SU-DHL-6 (cell line): ENCODE results near the gene MCM5.

Source experiments
- H2AFZ ChIP-seq: fragments of 200-600 bp; sonication (generic); 2 replicates; pipeline ENCODE4 v1.6.1; 2014; ENCODE audit warnings: low read depth, mild to moderate bottlenecking, moderate library complexity, mixed read lengths, antibody characterized with exemption, low read length; ENCODE audit not compliant: severe bottlenecking
- H3F3A ChIP-seq: fragments of 200-600 bp; shearing (Covaris generic); 2 replicates; pipeline ENCODE4 v1.6.0; 2016; ENCODE audit warnings: antibody characterized with exemption, mild to moderate bottlenecking; ENCODE audit not compliant: insufficient read depth
- H3K27ac ChIP-seq: fragments of 200-600 bp; sonication (generic); 2 replicates; pipeline ENCODE4 v1.5.1; 2016; ENCODE audit warnings: low read depth, mild to moderate bottlenecking, low read length, moderate library complexity, mixed read lengths
- H3K27me3 ChIP-seq: fragments of 200-600 bp; sonication (generic), shearing (Covaris generic); 2 replicates; pipeline ENCODE4 v1.6.0; 2014; ENCODE audit warnings: mild to moderate bottlenecking, low read length
- H3K36me3 ChIP-seq: fragments of 200-600 bp; sonication (generic); 2 replicates; pipeline ENCODE4 v1.6.1; 2014; ENCODE audit warnings: mild to moderate bottlenecking, low read length, mixed read lengths
- H3K4me2 ChIP-seq: fragments of 300-600, 200-600 bp; shearing (Covaris generic), sonication (generic); 2 replicates; pipeline ENCODE4 v1.6.0; 2014; ENCODE audit warnings: low read length, low read depth, mild to moderate bottlenecking; ENCODE audit not compliant: poor library complexity, severe bottlenecking
- H3K4me3 ChIP-seq: fragments of 200-600 bp; sonication (generic); 2 replicates; pipeline ENCODE4 v1.5.1; 2014; ENCODE audit warnings: antibody characterized with exemption, low read length, mild to moderate bottlenecking, mixed read lengths; ENCODE audit not compliant: insufficient read depth, poor library complexity, severe bottlenecking
- H3K79me2 ChIP-seq: fragments of 200-600 bp; sonication (generic); 2 replicates; pipeline ENCODE4 v1.6.1; 2014; ENCODE audit warnings: mild to moderate bottlenecking, low read length, moderate library complexity; ENCODE audit not compliant: insufficient read depth
- H3K9ac ChIP-seq: fragments of 200-600 bp; sonication (generic); 2 replicates; pipeline ENCODE4 v1.7.0; 2014; ENCODE audit warnings: mild to moderate bottlenecking, low read length
- H3K9me2 ChIP-seq: fragments of 200-600 bp; sonication (generic); replicated peaks from 2 replicates; pipeline ENCODE4 v1.6.1; 2014; ENCODE audit warnings: low read length; ENCODE audit not compliant: insufficient read depth
- H3K9me3 ChIP-seq: fragments of 200-600 bp; sonication (generic); 2 replicates; pipeline ENCODE4 v1.6.1; 2014; ENCODE audit warnings: low read length, mixed read lengths; ENCODE audit not compliant: insufficient read depth
- H4K20me1 ChIP-seq: fragments of 200-600 bp; sonication (generic); 2 replicates; pipeline ENCODE4 v1.6.1; 2014; ENCODE audit warnings: low read depth, mild to moderate bottlenecking, antibody characterized with exemption, low read length, moderate library complexity, mixed read lengths
- CTCF ChIP-seq: fragments of 200-600 bp; sonication (generic); IDR thresholded peaks from one replicate; pipeline ENCODE4 v1.5.1; 2017; ENCODE audit warnings: antibody characterized with exemption, mild to moderate bottlenecking, low read length, moderate library complexity; ENCODE audit not compliant: insufficient read depth, poor library complexity, severe bottlenecking
- EZH2phosphoT487 ChIP-seq: fragments of 200-600 bp; sonication (generic), shearing (Covaris generic); conservative IDR thresholded peaks from 2 replicates; pipeline ENCODE4 v1.6.1; 2018; ENCODE audit warnings: mild to moderate bottlenecking, antibody characterized with exemption, low read length, moderate library complexity, mixed read lengths

The MCM5 gene

GRCh38 chr22:35451592-35451991, 51.7 kb downstream of the MCM5 start:
- H3F3A ChIP-seq: no peaks in the 10 kb centered on the region
- no peak overlapping the region for H3K4me2 ChIP-seq
- no peak overlapping the region for H3K9ac ChIP-seq
- no peak overlapping the region for H3K4me3 ChIP-seq
- H3K9me2 ChIP-seq: no peaks in the 10 kb centered on the region
- TF ChIP-seq EZH2phosphoT487 (no peak), CTCF (no peak)
- H3K79me2 ChIP-seq: no peaks in the 10 kb centered on the region
- H3K36me3 ChIP-seq: no peaks in the 10 kb centered on the region
- H3K27ac ChIP-seq: no peak overlapping the region
- H2AFZ ChIP-seq: no peak overlapping the region
- H4K20me1 ChIP-seq: no peaks in the 10 kb centered on the region
- H3K9me3 ChIP-seq: no peaks in the 10 kb centered on the region
- no peaks in the 10 kb centered on the region for H3K27me3 ChIP-seq

- TF ChIP-seq CTCF: no peak
- no peak for TF ChIP-seq EZH2phosphoT487
- Histone ChIP-seq H3K9me2 (no peaks in the 10 kb centered on the region), H3K36me3 (no peaks in the 10 kb centered on the region), H3K4me3 (no peak overlapping the region), H3K27me3 (no peaks in the 10 kb centered on the region), H3K9ac (no peak overlapping the region), H3K9me3 (no peaks in the 10 kb centered on the region), H3K4me2 (no peak overlapping the region), H2AFZ (no peak overlapping the region), H3K27ac (no peak overlapping the region), H3K79me2 (no peaks in the 10 kb centered on the region), H3F3A (no peaks in the 10 kb centered on the region), H4K20me1 (no peaks in the 10 kb centered on the region)
Measured at GRCh38 chr22:35452351-35452781, 52.4 kb downstream of the MCM5 start.

GRCh38 chr22:35452810-35453743, 53.1 kb downstream of the MCM5 start:
- no peaks in the 10 kb centered on the region for H4K20me1 ChIP-seq
- H3K9me2 ChIP-seq: no peaks in the 10 kb centered on the region
- no peak overlapping the region for H3K9ac ChIP-seq
- H3F3A ChIP-seq: no peaks in the 10 kb centered on the region
- H3K36me3 ChIP-seq: no peaks in the 10 kb centered on the region
- H3K27me3 ChIP-seq: no peaks in the 10 kb centered on the region
- no peaks in the 10 kb centered on the region for H3K79me2 ChIP-seq
- H3K9me3 ChIP-seq: no peaks in the 10 kb centered on the region
- TF ChIP-seq EZH2phosphoT487 (no peak), CTCF (no peak)
- H3K4me2 ChIP-seq: no peak overlapping the region
- no peak overlapping the region for H3K4me3 ChIP-seq
- no peak overlapping the region for H2AFZ ChIP-seq
- H3K27ac ChIP-seq: no peak overlapping the region
